SIG-M5 (cell line): ENCODE measurements around the gene PRPF38A.

Experiments used
- DNase-seq: peaks from one replicate; lab custom pipeline; 2025; lab: John Stamatoyannopoulos, UW

The PRPF38A gene

GRCh38 chr1:52461821-52462220 lies 57.4 kb downstream of the PRPF38A start:
- no peak for DNase-seq

GRCh38 chr1:52463891-52464290 lies 59.5 kb downstream of the PRPF38A start:
- no peak for DNase-seq

- no peak for DNase-seq
These were observed 64.7 kb downstream of the PRPF38A start for GRCh38 chr1:52469108-52469507.
